WTC11 (cell line): Measurements from ENCODE around the gene MEAF6. TPM values are rescaled to one million over a fixed set of nuclear protein-coding genes. Genes with fewer than 3 reads are reported as not detected.

Experiments used
- ATF1 ChIP-seq: sonication (generic); formaldehyde crosslinking; IDR thresholded peaks from 2 replicates; pipeline ENCODE4 v1.8.1; 2023; ENCODE audit warnings: mild to moderate bottlenecking, moderate library complexity, missing genetic modification reagents
- CBFB ChIP-seq: sonication (generic); formaldehyde crosslinking; IDR thresholded peaks from 2 replicates; pipeline ENCODE4 v1.8.1; 2022; ENCODE audit warnings: mild to moderate bottlenecking, low read depth, missing genetic modification reagents
- CREB1 ChIP-seq: sonication (generic); formaldehyde crosslinking; IDR thresholded peaks from 2 replicates; pipeline ENCODE4 v1.8.0; 2023; ENCODE audit warnings: mild to moderate bottlenecking, missing genetic modification reagents
- ELF4 ChIP-seq: sonication (generic); formaldehyde crosslinking; IDR thresholded peaks from 2 replicates; pipeline ENCODE4 v1.8.1; 2022; ENCODE audit warnings: low read depth, mild to moderate bottlenecking, moderate library complexity, missing genetic modification reagents
- ESRRA ChIP-seq: sonication (generic); formaldehyde crosslinking; IDR thresholded peaks from 2 replicates; pipeline ENCODE4 v1.8.1; 2022; ENCODE audit warnings: mild to moderate bottlenecking, missing genetic modification reagents, borderline replicate concordance
- ETV6 ChIP-seq: sonication (generic); formaldehyde crosslinking; IDR thresholded peaks from 2 replicates; pipeline ENCODE4 v1.8.1; 2022; ENCODE audit warnings: mild to moderate bottlenecking, missing genetic modification reagents
- FOXJ3 ChIP-seq: sonication (generic); formaldehyde crosslinking; IDR thresholded peaks from 2 replicates; pipeline ENCODE4 v1.9.0; 2021; ENCODE audit warnings: missing genetic modification reagents, mild to moderate bottlenecking, borderline replicate concordance
- FOXP1 ChIP-seq: sonication (generic); formaldehyde crosslinking; IDR thresholded peaks from 2 replicates; pipeline ENCODE4 v1.8.0; 2022; ENCODE audit warnings: missing genetic modification reagents, mild to moderate bottlenecking, moderate library complexity, borderline replicate concordance
- GTF2I ChIP-seq: fragments of 250-450 bp; sonication (Bioruptor Pico); conservative IDR thresholded peaks from 2 replicates; pipeline ENCODE4 v1.4.0; 2021; ENCODE audit warnings: mild to moderate bottlenecking
- NFATC4 ChIP-seq: fragments of 250-450 bp; sonication (Bioruptor Pico); IDR thresholded peaks from 2 replicates; pipeline ENCODE4 v1.9.0; 2021; ENCODE audit warnings: mild to moderate bottlenecking
- NR3C1 ChIP-seq: sonication (generic); formaldehyde crosslinking; conservative IDR thresholded peaks from 2 replicates; pipeline ENCODE4 v1.8.1; 2023; ENCODE audit warnings: low read depth, mild to moderate bottlenecking, missing genetic modification reagents
- RORB ChIP-seq: fragments of 250-450 bp; sonication (Bioruptor Pico); IDR thresholded peaks from 2 replicates; pipeline ENCODE4 v1.9.0; 2021; ENCODE audit warnings: mild to moderate bottlenecking
- TEAD1 ChIP-seq: sonication (generic); formaldehyde crosslinking; IDR thresholded peaks from 2 replicates; pipeline ENCODE4 v1.8.0; 2022; ENCODE audit warnings: mild to moderate bottlenecking, missing genetic modification reagents
- TEAD4 ChIP-seq: sonication (generic); formaldehyde crosslinking; IDR thresholded peaks from 2 replicates; pipeline ENCODE4 v1.8.0; 2022; ENCODE audit warnings: mild to moderate bottlenecking, missing genetic modification reagents
- TP53 ChIP-seq: sonication (generic); formaldehyde crosslinking; IDR thresholded peaks from 2 replicates; pipeline ENCODE4 v1.8.1; 2023; ENCODE audit warnings: mild to moderate bottlenecking, missing genetic modification reagents
- ZNF263 ChIP-seq: sonication (generic); formaldehyde crosslinking; IDR thresholded peaks from 2 replicates; pipeline ENCODE4 v1.8.1; 2022; ENCODE audit warnings: low read depth, mild to moderate bottlenecking, moderate library complexity, missing genetic modification reagents
- ZNF416 ChIP-seq: fragments of 250-450 bp; sonication (Bioruptor Pico); IDR thresholded peaks from 2 replicates; pipeline ENCODE4 v1.9.0; 2021; ENCODE audit warnings: mild to moderate bottlenecking, inconsistent platforms
- ZNF671 ChIP-seq: fragments of 250-450 bp; sonication (Bioruptor Pico); IDR thresholded peaks from 2 replicates; pipeline ENCODE4 v1.8.0; 2021; ENCODE audit warnings: mild to moderate bottlenecking
- total RNA-seq: library from RNA; stranded (reverse); gene quantifications from 3 replicates; pipeline ENCODE4 v1.2.3, GENCODE V29; 2021
- TF ChIP-seq, protein P1 (sequence below): sonication (generic); formaldehyde crosslinking; IDR thresholded peaks from 2 replicates; pipeline ENCODE4 v1.8.1; 2022; ENCODE audit warnings: mild to moderate bottlenecking, missing genetic modification reagents, moderate library complexity, borderline replicate concordance
- TF ChIP-seq, protein P2 (sequence below): sonication (generic); formaldehyde crosslinking; IDR thresholded peaks from 2 replicates; pipeline ENCODE4 v1.8.0; 2022; ENCODE audit warnings: mild to moderate bottlenecking, missing genetic modification reagents
- TF ChIP-seq, protein P3 (sequence below): sonication (generic); formaldehyde crosslinking; IDR thresholded peaks from 2 replicates; pipeline ENCODE4 v1.8.0; 2022; ENCODE audit warnings: mild to moderate bottlenecking, missing genetic modification reagents
- TF ChIP-seq, protein P4 (sequence below): fragments of 250-450 bp; sonication (Bioruptor Pico); IDR thresholded peaks from 2 replicates; pipeline ENCODE4 v1.9.0; 2021; ENCODE audit warnings: mild to moderate bottlenecking, borderline replicate concordance
- TF ChIP-seq, protein P5 (sequence below): sonication (generic); formaldehyde crosslinking; IDR thresholded peaks from 2 replicates; pipeline ENCODE4 v1.8.0; 2022; ENCODE audit warnings: mild to moderate bottlenecking, missing genetic modification reagents
- TF ChIP-seq, protein P6 (sequence below): sonication (generic); formaldehyde crosslinking; conservative IDR thresholded peaks from 2 replicates; pipeline ENCODE4 v1.8.1; 2023; ENCODE audit warnings: mild to moderate bottlenecking, low read depth, missing genetic modification reagents, moderate library complexity
- TF ChIP-seq, protein P7 (sequence below): sonication (generic); formaldehyde crosslinking; IDR thresholded peaks from 2 replicates; pipeline ENCODE4 v1.8.1; 2023; ENCODE audit warnings: mild to moderate bottlenecking, missing genetic modification reagents, moderate library complexity

Gene MEAF6
- total RNA-seq, 1 experiment from 2014 or later: 37.4 TPM

DNA sequence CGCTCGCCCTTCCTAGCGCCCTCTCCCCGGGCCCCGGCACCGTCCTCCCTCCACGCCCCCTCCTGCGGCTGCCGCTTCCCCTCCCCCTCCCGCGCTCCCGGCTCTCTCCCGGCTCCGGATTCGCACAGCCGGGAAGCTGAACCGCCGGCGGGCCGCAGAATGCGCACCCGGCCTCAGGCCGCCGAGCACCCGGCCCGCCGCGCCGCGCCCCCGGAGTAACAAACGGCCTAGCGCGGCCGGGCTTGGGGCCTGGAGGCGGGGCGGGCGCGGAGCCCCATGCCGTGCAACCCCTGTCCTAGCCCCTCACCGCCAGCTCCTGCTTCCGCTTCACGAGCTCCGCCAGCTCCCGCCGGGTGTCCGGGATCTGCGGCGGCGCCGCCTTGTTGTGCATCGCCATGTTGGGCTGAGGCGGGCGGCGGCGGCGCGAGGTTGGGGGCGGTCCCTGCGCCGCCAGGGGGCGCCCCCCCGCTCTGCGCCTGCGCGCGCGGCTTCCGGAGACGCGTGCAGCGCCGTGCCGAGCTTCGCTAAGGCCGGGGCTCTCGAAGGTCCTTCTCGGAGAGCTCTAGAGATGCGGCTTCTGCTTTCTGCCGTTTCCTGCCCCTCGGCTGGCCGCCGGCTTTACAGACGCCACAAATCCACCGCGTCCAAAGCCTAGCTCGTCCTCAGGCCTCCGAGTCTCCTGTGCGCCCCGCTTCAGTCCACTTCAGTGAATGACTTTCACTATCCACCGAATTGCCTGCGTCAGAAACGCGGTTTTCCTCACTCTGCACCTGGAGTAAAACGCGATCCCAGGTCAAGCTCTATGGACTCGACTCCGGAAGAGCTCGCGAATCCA, at the start of gene MEAF6 (continued):
- TF ChIP-seq, protein P1, sequence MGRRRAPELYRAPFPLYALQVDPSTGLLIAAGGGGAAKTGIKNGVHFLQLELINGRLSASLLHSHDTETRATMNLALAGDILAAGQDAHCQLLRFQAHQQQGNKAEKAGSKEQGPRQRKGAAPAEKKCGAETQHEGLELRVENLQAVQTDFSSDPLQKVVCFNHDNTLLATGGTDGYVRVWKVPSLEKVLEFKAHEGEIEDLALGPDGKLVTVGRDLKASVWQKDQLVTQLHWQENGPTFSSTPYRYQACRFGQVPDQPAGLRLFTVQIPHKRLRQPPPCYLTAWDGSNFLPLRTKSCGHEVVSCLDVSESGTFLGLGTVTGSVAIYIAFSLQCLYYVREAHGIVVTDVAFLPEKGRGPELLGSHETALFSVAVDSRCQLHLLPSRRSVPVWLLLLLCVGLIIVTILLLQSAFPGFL (CRISPR knock-in tag): no peak
- TF ChIP-seq ZNF416 (peak; percentile 5; the same call in 1 of the 2 replicates), TEAD4 (no peak), FOXP1 (CRISPR knock-in tag) (peak; percentile 81; the same call in 1 of the 2 replicates), ATF1 (CRISPR knock-in tag) (no peak; the same call in 1 of the 2 replicates), NR3C1 (no peak), TEAD1 (peak; percentile 81), ESRRA (no peak), ZNF263 (CRISPR knock-in tag) (0 out of 2 replicates have a peak, but pooled peaks have one; percentile 23), ELF4 (CRISPR knock-in tag) (peak; percentile 66; the same call in 1 of the 2 replicates), TP53 (CRISPR knock-in tag) (0 out of 2 replicates have a peak, but pooled peaks have one; percentile 11), CREB1 (0 out of 2 replicates have a peak, but pooled peaks have one; percentile 73), GTF2I (no peak), RORB (CRISPR knock-in tag) (no peak), ETV6 (CRISPR knock-in tag) (peak; percentile 96; the same call in 1 of the 2 replicates), CBFB (CRISPR knock-in tag) (no peak), FOXJ3 (CRISPR knock-in tag) (no peak), NFATC4 (CRISPR knock-in tag) (no peak), ZNF671 (CRISPR knock-in tag) (no peak)
- TF ChIP-seq, protein P2, sequence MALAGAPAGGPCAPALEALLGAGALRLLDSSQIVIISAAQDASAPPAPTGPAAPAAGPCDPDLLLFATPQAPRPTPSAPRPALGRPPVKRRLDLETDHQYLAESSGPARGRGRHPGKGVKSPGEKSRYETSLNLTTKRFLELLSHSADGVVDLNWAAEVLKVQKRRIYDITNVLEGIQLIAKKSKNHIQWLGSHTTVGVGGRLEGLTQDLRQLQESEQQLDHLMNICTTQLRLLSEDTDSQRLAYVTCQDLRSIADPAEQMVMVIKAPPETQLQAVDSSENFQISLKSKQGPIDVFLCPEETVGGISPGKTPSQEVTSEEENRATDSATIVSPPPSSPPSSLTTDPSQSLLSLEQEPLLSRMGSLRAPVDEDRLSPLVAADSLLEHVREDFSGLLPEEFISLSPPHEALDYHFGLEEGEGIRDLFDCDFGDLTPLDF (CRISPR knock-in tag): no peak
- TF ChIP-seq, protein P3, sequence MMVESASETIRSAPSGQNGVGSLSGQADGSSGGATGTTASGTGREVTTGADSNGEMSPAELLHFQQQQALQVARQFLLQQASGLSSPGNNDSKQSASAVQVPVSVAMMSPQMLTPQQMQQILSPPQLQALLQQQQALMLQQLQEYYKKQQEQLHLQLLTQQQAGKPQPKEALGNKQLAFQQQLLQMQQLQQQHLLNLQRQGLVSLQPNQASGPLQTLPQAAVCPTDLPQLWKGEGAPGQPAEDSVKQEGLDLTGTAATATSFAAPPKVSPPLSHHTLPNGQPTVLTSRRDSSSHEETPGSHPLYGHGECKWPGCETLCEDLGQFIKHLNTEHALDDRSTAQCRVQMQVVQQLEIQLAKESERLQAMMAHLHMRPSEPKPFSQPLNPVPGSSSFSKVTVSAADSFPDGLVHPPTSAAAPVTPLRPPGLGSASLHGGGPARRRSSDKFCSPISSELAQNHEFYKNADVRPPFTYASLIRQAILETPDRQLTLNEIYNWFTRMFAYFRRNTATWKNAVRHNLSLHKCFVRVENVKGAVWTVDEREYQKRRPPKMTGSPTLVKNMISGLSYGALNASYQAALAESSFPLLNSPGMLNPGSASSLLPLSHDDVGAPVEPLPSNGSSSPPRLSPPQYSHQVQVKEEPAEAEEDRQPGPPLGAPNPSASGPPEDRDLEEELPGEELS (CRISPR knock-in tag): peak; percentile 63; the same call in 1 of the 2 replicates
- TF ChIP-seq, protein P4, sequence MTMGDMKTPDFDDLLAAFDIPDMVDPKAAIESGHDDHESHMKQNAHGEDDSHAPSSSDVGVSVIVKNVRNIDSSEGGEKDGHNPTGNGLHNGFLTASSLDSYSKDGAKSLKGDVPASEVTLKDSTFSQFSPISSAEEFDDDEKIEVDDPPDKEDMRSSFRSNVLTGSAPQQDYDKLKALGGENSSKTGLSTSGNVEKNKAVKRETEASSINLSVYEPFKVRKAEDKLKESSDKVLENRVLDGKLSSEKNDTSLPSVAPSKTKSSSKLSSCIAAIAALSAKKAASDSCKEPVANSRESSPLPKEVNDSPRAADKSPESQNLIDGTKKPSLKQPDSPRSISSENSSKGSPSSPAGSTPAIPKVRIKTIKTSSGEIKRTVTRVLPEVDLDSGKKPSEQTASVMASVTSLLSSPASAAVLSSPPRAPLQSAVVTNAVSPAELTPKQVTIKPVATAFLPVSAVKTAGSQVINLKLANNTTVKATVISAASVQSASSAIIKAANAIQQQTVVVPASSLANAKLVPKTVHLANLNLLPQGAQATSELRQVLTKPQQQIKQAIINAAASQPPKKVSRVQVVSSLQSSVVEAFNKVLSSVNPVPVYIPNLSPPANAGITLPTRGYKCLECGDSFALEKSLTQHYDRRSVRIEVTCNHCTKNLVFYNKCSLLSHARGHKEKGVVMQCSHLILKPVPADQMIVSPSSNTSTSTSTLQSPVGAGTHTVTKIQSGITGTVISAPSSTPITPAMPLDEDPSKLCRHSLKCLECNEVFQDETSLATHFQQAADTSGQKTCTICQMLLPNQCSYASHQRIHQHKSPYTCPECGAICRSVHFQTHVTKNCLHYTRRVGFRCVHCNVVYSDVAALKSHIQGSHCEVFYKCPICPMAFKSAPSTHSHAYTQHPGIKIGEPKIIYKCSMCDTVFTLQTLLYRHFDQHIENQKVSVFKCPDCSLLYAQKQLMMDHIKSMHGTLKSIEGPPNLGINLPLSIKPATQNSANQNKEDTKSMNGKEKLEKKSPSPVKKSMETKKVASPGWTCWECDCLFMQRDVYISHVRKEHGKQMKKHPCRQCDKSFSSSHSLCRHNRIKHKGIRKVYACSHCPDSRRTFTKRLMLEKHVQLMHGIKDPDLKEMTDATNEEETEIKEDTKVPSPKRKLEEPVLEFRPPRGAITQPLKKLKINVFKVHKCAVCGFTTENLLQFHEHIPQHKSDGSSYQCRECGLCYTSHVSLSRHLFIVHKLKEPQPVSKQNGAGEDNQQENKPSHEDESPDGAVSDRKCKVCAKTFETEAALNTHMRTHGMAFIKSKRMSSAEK (CRISPR knock-in tag): no peak
- TF ChIP-seq, protein P5, sequence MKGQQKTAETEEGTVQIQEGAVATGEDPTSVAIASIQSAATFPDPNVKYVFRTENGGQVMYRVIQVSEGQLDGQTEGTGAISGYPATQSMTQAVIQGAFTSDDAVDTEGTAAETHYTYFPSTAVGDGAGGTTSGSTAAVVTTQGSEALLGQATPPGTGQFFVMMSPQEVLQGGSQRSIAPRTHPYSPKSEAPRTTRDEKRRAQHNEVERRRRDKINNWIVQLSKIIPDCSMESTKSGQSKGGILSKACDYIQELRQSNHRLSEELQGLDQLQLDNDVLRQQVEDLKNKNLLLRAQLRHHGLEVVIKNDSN: no peak
- TF ChIP-seq, protein P6, sequence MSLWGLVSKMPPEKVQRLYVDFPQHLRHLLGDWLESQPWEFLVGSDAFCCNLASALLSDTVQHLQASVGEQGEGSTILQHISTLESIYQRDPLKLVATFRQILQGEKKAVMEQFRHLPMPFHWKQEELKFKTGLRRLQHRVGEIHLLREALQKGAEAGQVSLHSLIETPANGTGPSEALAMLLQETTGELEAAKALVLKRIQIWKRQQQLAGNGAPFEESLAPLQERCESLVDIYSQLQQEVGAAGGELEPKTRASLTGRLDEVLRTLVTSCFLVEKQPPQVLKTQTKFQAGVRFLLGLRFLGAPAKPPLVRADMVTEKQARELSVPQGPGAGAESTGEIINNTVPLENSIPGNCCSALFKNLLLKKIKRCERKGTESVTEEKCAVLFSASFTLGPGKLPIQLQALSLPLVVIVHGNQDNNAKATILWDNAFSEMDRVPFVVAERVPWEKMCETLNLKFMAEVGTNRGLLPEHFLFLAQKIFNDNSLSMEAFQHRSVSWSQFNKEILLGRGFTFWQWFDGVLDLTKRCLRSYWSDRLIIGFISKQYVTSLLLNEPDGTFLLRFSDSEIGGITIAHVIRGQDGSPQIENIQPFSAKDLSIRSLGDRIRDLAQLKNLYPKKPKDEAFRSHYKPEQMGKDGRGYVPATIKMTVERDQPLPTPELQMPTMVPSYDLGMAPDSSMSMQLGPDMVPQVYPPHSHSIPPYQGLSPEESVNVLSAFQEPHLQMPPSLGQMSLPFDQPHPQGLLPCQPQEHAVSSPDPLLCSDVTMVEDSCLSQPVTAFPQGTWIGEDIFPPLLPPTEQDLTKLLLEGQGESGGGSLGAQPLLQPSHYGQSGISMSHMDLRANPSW (CRISPR knock-in tag): no peak
- TF ChIP-seq, protein P7, sequence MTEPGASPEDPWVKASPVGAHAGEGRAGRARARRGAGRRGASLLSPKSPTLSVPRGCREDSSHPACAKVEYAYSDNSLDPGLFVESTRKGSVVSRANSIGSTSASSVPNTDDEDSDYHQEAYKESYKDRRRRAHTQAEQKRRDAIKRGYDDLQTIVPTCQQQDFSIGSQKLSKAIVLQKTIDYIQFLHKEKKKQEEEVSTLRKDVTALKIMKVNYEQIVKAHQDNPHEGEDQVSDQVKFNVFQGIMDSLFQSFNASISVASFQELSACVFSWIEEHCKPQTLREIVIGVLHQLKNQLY (CRISPR knock-in tag): 0 out of 2 replicates have a peak, but pooled peaks have one; percentile 78
